Measurements from ENCODE around the gene RAB40B. TPM values are rescaled to one million over a fixed set of nuclear protein-coding genes. Genes with fewer than 3 reads are reported as not detected.

Gene RAB40B
- total and polyA plus RNA-seq, 2 of the 13 experiments (the other 11 are each of a cell fraction or from before 2014, with no cell fraction given) = 6.2 to 6.5 TPM

DNA sequence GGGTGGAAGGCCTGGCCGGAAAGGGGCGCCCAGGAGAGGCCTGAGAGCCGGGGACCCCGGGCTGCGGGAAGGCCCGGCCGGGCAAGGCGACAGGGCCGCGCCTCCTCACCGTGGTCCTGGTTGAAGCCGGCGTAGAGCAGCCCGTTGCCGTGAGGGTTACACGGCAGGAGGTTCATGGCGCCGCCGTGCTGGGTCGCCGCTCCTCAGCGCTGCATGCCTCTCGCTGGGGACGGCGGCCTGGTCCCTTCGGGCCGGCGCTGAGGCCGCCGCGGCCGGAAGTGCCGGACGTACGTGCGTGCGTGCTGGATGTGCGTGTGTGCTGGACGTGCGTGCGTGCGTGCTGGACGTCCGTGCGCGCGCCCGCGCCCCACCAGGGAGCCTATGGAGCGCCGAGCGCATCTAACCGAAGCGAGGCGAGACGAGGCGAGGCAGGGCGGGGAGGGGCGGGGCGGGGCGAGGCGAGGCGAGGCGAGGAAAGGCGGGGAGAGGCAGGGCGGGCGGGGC, 50.3 kb downstream of the RAB40B start, which contains the start of gene WDR45B (continued):
- TF ChIP-seq, protein P1, sequence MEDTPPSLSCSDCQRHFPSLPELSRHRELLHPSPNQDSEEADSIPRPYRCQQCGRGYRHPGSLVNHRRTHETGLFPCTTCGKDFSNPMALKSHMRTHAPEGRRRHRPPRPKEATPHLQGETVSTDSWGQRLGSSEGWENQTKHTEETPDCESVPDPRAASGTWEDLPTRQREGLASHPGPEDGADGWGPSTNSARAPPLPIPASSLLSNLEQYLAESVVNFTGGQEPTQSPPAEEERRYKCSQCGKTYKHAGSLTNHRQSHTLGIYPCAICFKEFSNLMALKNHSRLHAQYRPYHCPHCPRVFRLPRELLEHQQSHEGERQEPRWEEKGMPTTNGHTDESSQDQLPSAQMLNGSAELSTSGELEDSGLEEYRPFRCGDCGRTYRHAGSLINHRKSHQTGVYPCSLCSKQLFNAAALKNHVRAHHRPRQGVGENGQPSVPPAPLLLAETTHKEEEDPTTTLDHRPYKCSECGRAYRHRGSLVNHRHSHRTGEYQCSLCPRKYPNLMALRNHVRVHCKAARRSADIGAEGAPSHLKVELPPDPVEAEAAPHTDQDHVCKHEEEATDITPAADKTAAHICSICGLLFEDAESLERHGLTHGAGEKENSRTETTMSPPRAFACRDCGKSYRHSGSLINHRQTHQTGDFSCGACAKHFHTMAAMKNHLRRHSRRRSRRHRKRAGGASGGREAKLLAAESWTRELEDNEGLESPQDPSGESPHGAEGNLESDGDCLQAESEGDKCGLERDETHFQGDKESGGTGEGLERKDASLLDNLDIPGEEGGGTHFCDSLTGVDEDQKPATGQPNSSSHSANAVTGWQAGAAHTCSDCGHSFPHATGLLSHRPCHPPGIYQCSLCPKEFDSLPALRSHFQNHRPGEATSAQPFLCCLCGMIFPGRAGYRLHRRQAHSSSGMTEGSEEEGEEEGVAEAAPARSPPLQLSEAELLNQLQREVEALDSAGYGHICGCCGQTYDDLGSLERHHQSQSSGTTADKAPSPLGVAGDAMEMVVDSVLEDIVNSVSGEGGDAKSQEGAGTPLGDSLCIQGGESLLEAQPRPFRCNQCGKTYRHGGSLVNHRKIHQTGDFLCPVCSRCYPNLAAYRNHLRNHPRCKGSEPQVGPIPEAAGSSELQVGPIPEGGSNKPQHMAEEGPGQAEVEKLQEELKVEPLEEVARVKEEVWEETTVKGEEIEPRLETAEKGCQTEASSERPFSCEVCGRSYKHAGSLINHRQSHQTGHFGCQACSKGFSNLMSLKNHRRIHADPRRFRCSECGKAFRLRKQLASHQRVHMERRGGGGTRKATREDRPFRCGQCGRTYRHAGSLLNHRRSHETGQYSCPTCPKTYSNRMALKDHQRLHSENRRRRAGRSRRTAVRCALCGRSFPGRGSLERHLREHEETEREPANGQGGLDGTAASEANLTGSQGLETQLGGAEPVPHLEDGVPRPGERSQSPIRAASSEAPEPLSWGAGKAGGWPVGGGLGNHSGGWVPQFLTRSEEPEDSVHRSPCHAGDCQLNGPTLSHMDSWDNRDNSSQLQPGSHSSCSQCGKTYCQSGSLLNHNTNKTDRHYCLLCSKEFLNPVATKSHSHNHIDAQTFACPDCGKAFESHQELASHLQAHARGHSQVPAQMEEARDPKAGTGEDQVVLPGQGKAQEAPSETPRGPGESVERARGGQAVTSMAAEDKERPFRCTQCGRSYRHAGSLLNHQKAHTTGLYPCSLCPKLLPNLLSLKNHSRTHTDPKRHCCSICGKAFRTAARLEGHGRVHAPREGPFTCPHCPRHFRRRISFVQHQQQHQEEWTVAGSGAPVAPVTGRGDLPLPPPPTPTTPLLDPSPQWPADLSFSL (CRISPR knock-in tag; IDR thresholded peaks at IDR 0.05) = no peak
- TF ChIP-seq ZC3H13 (CRISPR knock-in tag; IDR thresholded peaks at IDR 0.05) (0 out of 2 replicates have a peak, but pooled peaks have one; percentile 23), ZNF264 (CRISPR knock-in tag; IDR thresholded peaks at IDR 0.05) (no peak), SIX1 (CRISPR knock-in tag; IDR thresholded peaks at IDR 0.05; ENCODE audit: borderline replicate concordance) (no peak), ATF7 (IDR thresholded peaks at IDR 0.05) (no peak), ATF7 (CRISPR knock-in tag; IDR thresholded peaks at IDR 0.05) (peak; percentile 52; the same call in 1 of the 2 replicates), ZNF33B (CRISPR knock-in tag; IDR thresholded peaks at IDR 0.05) (no peak), CBX5 (CRISPR knock-in tag; IDR thresholded peaks at IDR 0.05; ENCODE audit: borderline replicate concordance) (peak; percentile 53; the same call in 1 of the 2 replicates), NR2F1 (CRISPR knock-in tag; IDR thresholded peaks at IDR 0.05) (no peak), ADNP (CRISPR knock-in tag; IDR thresholded peaks at IDR 0.05) (no peak), MYNN (CRISPR knock-in tag; IDR thresholded peaks at IDR 0.05; ENCODE audit: low read depth) (no peak), DNMT1 (CRISPR knock-in tag; IDR thresholded peaks at IDR 0.05) (peak; percentile 91), HCFC1 (IDR thresholded peaks at IDR 0.05; ENCODE audit: low read depth, low read length) (peak; percentile 65), ZNF335 (CRISPR knock-in tag; IDR thresholded peaks at IDR 0.05) (peak; percentile 41; the same call in 1 of the 2 replicates), THYN1 (CRISPR knock-in tag; IDR thresholded peaks at IDR 0.05; ENCODE audit: borderline replicate concordance, low read depth) (no peak)
- TF ChIP-seq, protein P2, sequence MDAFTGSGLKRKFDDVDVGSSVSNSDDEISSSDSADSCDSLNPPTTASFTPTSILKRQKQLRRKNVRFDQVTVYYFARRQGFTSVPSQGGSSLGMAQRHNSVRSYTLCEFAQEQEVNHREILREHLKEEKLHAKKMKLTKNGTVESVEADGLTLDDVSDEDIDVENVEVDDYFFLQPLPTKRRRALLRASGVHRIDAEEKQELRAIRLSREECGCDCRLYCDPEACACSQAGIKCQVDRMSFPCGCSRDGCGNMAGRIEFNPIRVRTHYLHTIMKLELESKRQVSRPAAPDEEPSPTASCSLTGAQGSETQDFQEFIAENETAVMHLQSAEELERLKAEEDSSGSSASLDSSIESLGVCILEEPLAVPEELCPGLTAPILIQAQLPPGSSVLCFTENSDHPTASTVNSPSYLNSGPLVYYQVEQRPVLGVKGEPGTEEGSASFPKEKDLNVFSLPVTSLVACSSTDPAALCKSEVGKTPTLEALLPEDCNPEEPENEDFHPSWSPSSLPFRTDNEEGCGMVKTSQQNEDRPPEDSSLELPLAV (CRISPR knock-in tag; conservative IDR thresholded peaks at IDR 0.05; ENCODE audit: low read depth) = no peak
- TF ChIP-seq, protein P3, sequence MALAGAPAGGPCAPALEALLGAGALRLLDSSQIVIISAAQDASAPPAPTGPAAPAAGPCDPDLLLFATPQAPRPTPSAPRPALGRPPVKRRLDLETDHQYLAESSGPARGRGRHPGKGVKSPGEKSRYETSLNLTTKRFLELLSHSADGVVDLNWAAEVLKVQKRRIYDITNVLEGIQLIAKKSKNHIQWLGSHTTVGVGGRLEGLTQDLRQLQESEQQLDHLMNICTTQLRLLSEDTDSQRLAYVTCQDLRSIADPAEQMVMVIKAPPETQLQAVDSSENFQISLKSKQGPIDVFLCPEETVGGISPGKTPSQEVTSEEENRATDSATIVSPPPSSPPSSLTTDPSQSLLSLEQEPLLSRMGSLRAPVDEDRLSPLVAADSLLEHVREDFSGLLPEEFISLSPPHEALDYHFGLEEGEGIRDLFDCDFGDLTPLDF (CRISPR knock-in tag; IDR thresholded peaks at IDR 0.05) = peak; percentile 21; the same call in 1 of the 2 replicates
- TF ChIP-seq, protein P4, sequence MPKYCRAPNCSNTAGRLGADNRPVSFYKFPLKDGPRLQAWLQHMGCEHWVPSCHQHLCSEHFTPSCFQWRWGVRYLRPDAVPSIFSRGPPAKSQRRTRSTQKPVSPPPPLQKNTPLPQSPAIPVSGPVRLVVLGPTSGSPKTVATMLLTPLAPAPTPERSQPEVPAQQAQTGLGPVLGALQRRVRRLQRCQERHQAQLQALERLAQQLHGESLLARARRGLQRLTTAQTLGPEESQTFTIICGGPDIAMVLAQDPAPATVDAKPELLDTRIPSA (CRISPR knock-in tag; IDR thresholded peaks at IDR 0.05; ENCODE audit: borderline replicate concordance) = no peak
- TF ChIP-seq, protein P5, sequence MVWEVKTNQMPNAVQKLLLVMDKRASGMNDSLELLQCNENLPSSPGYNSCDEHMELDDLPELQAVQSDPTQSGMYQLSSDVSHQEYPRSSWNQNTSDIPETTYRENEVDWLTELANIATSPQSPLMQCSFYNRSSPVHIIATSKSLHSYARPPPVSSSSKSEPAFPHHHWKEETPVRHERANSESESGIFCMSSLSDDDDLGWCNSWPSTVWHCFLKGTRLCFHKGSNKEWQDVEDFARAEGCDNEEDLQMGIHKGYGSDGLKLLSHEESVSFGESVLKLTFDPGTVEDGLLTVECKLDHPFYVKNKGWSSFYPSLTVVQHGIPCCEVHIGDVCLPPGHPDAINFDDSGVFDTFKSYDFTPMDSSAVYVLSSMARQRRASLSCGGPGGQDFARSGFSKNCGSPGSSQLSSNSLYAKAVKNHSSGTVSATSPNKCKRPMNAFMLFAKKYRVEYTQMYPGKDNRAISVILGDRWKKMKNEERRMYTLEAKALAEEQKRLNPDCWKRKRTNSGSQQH (CRISPR knock-in tag; IDR thresholded peaks at IDR 0.05; ENCODE audit: low read depth) = peak; percentile 93
